Activated CD4-positive, alpha-beta T cell treated with anti-CD3 and anti-CD28 coated beads, Interleukin-2, amount 10 ng/mL, durations not matched to agents 7 days and 5 days (primary cell): ENCODE data around the gene KIAA1217. TPM values are rescaled to one million over a fixed set of nuclear protein-coding genes. Genes with fewer than 3 reads are reported as not detected.

Experiments
- CTCF ChIA-PET: fragments of 350-600 bp; sonication (Branson Sonifier 250); formaldehyde crosslinking; loops from one replicate; lab custom pipeline; 2021; ENCODE audit warnings: antibody characterized with exemption; lab: Charles Lee
- POLR2A ChIA-PET: fragments of 350-600 bp; sonication (Branson Sonifier 250); formaldehyde crosslinking; loops from one replicate; lab custom pipeline; 2021; ENCODE audit warnings: antibody characterized with exemption; lab: Charles Lee
- DNase-seq: peaks from one replicate; pipeline ENCODE4 v3.0.0-alpha.2; 2020
- H3K27ac Mint-ChIP-seq: one replicate; pipeline ENCODE4 v1.8.0; 2021; ENCODE audit warnings: mild to moderate bottlenecking, moderate library complexity, mixed read lengths
- H3K27me3 Mint-ChIP-seq: one replicate; pipeline ENCODE4 v1.8.0; 2021; ENCODE audit warnings: mixed read lengths
- H3K36me3 Mint-ChIP-seq: one replicate; pipeline ENCODE4 v1.8.0; 2021; ENCODE audit warnings: low read depth, mixed read lengths
- H3K4me1 Mint-ChIP-seq: one replicate; pipeline ENCODE4 v1.8.0; 2021; ENCODE audit warnings: mixed read lengths
- H3K4me3 Mint-ChIP-seq: one replicate; pipeline ENCODE4 v1.8.0; 2021; ENCODE audit warnings: mild to moderate bottlenecking, moderate library complexity, mixed read lengths
- H3K9me3 Mint-ChIP-seq: one replicate; pipeline ENCODE4 v1.8.0; 2021; ENCODE audit warnings: mixed read lengths
- total RNA-seq, 2 experiments: library from RNA; stranded (reverse); gene quantifications; one replicate each; pipeline ENCODE4 v1.2.3, GENCODE V29; 2021

The KIAA1217 gene
- total RNA-seq, 2 experiments from 2014 or later: 0.32 to 0.33 TPM

DNA sequence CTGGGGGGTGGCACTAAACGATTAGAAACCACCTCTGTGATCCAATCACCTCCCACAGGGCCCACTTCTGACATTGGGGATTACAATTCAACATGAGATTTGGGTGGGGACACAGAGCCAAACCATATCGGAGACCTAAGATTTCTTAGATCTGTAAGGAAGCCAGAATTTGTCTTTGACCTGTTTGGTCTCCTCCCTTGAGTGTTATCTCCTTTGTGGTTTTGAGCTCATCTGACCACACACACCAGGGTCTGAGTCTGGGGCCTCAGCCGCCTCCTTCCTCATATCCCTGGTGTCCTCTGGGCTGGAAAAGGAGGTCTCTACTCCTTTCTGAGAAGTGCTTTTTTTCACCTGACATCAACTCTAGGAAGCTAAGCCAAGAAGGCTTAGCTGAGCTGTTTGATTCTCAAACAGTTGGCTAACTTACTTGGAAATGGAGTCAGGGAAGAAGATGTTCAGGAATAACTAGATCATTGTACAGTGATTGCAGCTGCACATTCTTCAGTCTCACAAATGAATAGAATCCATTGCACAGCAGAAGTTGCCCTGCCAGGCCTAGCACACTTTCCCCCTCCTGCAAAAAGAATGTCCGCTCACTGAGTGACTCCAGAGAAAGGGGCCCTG lies 347.3 kb downstream of the KIAA1217 start:
- no peaks in the 10 kb centered on the region for H3K36me3 Mint-ChIP-seq
- no peaks in the 10 kb centered on the region for H3K27me3 Mint-ChIP-seq
- ChIA-PET CTCF (no interaction called here), POLR2A (no interaction called here)
- H3K4me3 Mint-ChIP-seq: no peak overlapping the region
- DNase-seq: no peak
- H3K4me1 Mint-ChIP-seq: peaks cover 7% of the 10 kb centered on the region
- H3K9me3 Mint-ChIP-seq: no peaks in the 10 kb centered on the region
- no peak overlapping the region for H3K27ac Mint-ChIP-seq

DNA sequence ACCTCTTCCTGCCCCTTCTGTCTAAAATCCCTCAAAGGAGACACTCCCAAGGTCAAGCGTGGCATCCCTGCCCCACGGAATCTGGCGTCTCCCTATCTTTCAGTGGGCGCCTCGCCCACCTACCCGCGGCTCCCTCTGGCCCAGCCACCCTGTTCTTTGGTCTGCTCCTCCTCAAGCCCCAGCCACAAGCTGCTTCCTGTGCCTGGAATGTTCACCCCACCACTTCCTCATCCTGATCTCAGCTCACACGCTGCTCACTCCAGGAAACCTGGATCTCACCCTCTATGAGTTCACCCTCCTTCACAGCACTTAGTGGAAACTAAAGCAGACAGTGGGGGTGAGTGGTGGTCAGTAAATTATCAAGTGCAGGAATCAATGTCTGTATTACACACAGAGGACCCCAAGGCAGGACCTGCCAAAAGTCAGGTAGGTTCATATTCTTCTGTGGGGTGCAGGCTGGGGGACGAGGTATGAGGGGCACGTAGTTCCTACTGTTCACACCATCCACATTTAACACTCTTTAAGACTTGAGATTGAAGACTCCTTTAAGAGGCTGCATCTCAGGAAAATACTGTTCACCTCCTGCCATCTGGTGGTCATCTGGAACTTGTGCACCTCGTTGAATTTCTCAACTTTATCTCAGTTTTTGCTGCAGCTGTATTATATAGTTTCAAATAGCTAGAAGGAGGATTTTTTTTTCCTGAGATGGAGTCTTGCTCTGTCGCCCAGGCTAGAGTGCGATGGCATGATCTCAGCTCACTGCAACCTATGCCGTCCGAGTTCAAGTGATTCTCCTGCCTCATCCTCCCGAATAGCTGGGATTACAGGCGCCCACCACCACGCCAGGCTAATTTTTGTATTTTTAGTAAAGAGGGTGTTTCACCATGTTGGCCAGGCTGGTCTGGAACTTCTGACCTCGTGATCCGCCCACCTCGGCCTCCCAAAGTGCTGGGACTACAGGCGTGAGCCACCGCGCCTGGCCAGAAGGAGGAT lies 348.1 kb downstream of the KIAA1217 start:
- DNase-seq: peak; percentile 58
- H3K36me3 Mint-ChIP-seq: no peaks in the 10 kb centered on the region
- H3K4me3 Mint-ChIP-seq: no peak overlapping the region
- CTCF ChIA-PET: interaction anchor here (1.0 kb wide), 1 partner anchor 61 kb away, joined by 3 read pairs; no protein-coding TSS in a partner anchor
- no peaks in the 10 kb centered on the region for H3K9me3 Mint-ChIP-seq
- no peaks in the 10 kb centered on the region for H3K27me3 Mint-ChIP-seq
- H3K4me1 Mint-ChIP-seq: peaks cover 7% of the 10 kb centered on the region
- POLR2A ChIA-PET: no interaction called here
- H3K27ac Mint-ChIP-seq: no peak overlapping the region

DNA sequence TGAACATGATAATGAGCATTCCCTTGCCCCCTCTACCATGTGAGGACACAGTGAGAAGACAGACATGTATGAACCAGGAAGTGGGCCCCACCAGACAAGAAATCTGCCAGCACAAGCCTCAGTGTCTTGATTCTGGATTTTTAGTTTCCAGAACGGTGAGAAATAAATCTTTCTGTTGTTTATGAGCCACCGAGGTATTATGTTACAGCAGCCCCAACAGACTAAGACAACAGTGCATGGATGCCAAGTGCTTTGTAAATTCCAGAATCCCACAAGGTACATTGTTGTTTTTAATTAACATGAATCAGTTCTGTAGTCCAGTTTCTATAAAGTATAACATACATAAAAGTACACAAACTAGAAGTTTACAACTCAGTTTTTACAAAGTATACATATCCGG lies 352.5 kb downstream of the KIAA1217 start:
- Mint-ChIP-seq H3K27ac (no peak overlapping the region), H3K4me1 (peaks cover 7% of the 10 kb centered on the region), H3K27me3 (no peaks in the 10 kb centered on the region), H3K36me3 (no peaks in the 10 kb centered on the region), H3K9me3 (no peaks in the 10 kb centered on the region), H3K4me3 (no peak overlapping the region)
- POLR2A ChIA-PET: no interaction called here
- no peak for DNase-seq
- CTCF ChIA-PET: no interaction called here

- CTCF ChIA-PET: no interaction called here
- H3K4me1 Mint-ChIP-seq: no peaks in the 10 kb centered on the region
- POLR2A ChIA-PET: no interaction called here
- H3K9me3 Mint-ChIP-seq: no peaks in the 10 kb centered on the region
- H3K27ac Mint-ChIP-seq: no peak overlapping the region
- no peak for DNase-seq
- H3K4me3 Mint-ChIP-seq: no peak overlapping the region
- no peaks in the 10 kb centered on the region for H3K27me3 Mint-ChIP-seq
- H3K36me3 Mint-ChIP-seq: no peaks in the 10 kb centered on the region
These were observed 359.1 kb downstream of the KIAA1217 start for GRCh38 chr10:24568042-24568441.

DNA sequence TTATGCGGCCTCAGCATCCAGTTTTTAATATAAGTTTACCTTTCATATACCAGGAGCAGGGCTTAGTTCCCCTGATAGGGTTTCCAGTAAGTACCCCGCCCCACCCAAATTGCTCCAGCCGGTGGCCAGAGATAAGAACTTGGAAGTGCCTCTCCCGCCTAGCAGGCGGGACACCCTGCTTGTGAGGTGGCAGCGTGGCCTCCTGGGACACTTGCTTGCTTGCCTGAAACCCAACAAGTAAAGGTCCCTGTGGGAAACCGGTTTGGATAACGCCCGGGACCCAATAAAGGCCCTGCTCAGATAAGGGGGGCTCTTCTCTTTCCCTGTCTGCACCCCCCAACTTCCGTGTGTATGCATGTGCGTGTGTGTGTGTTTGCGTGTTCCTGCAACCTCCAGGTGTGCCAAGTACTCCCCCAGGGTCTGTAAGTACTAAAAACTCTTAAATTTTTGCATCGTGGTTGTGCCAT lies 360.4 kb downstream of the KIAA1217 start:
- no peaks in the 10 kb centered on the region for H3K4me1 Mint-ChIP-seq
- H3K27me3 Mint-ChIP-seq: no peaks in the 10 kb centered on the region
- ChIA-PET CTCF (interaction anchor here (0.6 kb wide), 1 partner anchor 387 kb away, joined by 3 read pairs; no protein-coding TSS in a partner anchor), POLR2A (no interaction called here)
- no peak overlapping the region for H3K4me3 Mint-ChIP-seq
- no peaks in the 10 kb centered on the region for H3K36me3 Mint-ChIP-seq
- H3K27ac Mint-ChIP-seq: no peak overlapping the region
- H3K9me3 Mint-ChIP-seq: no peaks in the 10 kb centered on the region
- DNase-seq: no peak

- Mint-ChIP-seq H3K4me1 (peaks cover 3% of the 10 kb centered on the region), H3K4me3 (no peak overlapping the region), H3K36me3 (no peaks in the 10 kb centered on the region), H3K9me3 (no peaks in the 10 kb centered on the region), H3K27ac (no peak overlapping the region), H3K27me3 (no peaks in the 10 kb centered on the region)
- ChIA-PET CTCF (interaction anchor here (0.6 kb wide), 1 partner anchor 386 kb away, joined by 3 read pairs; no protein-coding TSS in a partner anchor), POLR2A (no interaction called here)
- no peak for DNase-seq
These were observed 361.1 kb downstream of the KIAA1217 start for GRCh38 chr10:24569828-24570657.

- no peaks in the 10 kb centered on the region for H3K36me3 Mint-ChIP-seq
- H3K4me1 Mint-ChIP-seq: peaks cover 9% of the 10 kb centered on the region
- no peak overlapping the region for H3K4me3 Mint-ChIP-seq
- POLR2A ChIA-PET: no interaction called here
- H3K27me3 Mint-ChIP-seq: peaks cover under 1% of the 10 kb centered on the region
- CTCF ChIA-PET: no interaction called here
- no peak for DNase-seq
- H3K27ac Mint-ChIP-seq: no peak overlapping the region
- H3K9me3 Mint-ChIP-seq: no peaks in the 10 kb centered on the region
These were observed 361.9 kb downstream of the KIAA1217 start for GRCh38 chr10:24570658-24571426.

DNA sequence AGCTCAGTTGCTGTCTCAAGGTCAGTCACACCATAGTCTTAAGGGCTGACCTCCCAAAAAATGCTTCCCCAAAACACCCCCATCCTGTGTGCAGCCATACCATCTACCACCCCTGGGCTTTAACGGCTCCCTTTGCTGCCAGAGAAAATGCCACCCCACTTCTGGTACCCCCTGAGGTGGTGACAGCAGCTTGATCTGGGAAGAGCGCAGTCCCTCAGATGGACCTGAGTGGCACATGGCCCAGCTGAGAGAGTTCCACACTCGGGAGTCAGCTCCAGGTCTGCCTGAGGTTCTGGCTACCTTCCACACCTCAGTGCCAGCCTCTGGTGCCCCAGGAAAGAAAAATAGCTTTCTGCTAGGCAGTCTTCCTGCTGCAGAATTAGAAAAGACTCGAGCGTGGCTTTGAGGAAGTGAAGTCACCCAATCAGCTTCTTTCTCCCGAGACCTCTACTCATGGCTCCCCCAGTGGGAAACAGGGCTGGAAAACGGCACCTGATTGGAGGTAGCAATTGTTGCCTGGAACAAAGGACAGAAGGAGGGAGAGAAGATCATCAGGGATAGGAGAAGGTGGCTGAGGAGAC lies 363.0 kb downstream of the KIAA1217 start:
- DNase-seq: no peak
- Mint-ChIP-seq H3K27me3 (peaks cover 8% of the 10 kb centered on the region), H3K4me1 (peaks cover 14% of the 10 kb centered on the region), H3K36me3 (no peaks in the 10 kb centered on the region), H3K9me3 (no peaks in the 10 kb centered on the region), H3K27ac (no peak overlapping the region), H3K4me3 (no peak overlapping the region)
- ChIA-PET CTCF (no interaction called here), POLR2A (no interaction called here)

GRCh38 chr10:24574161-24574560 lies 365.2 kb downstream of the KIAA1217 start:
- DNase-seq: no peak
- ChIA-PET POLR2A (no interaction called here), CTCF (no interaction called here)
- no peak overlapping the region for H3K4me3 Mint-ChIP-seq
- H3K27me3 Mint-ChIP-seq: peaks cover 11% of the 10 kb centered on the region
- H3K36me3 Mint-ChIP-seq: no peaks in the 10 kb centered on the region
- no peaks in the 10 kb centered on the region for H3K9me3 Mint-ChIP-seq
- peaks cover 14% of the 10 kb centered on the region for H3K4me1 Mint-ChIP-seq
- H3K27ac Mint-ChIP-seq: no peak overlapping the region

DNA sequence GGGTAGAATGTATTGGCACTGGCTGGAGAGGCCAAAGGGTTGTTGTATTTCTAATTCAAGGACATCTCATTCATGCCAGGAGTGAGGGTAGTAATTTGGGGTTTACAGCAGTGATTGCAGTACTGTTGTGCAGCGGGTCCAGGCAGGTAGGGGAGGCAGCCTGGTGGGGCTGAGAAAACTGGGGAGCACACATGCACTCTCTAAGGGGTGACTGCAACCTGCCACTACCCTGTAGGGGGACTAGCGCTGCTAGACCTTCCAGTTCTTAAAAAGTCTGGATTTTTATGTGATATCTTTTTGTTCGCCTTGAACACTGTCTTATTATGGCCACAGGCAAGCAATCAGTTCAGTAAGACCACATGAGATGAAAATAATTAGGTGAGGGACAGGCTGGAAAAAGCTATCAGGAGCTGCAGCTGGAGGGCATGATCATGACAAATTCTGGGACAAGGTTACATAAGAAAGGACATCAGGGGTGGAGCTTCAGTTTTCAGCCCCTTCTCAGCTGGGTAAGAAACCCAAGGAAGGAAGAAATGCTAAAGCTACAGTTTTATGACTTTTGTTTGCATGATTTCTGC lies 365.7 kb downstream of the KIAA1217 start:
- H3K9me3 Mint-ChIP-seq: no peaks in the 10 kb centered on the region
- peaks cover 11% of the 10 kb centered on the region for H3K27me3 Mint-ChIP-seq
- peaks cover 14% of the 10 kb centered on the region for H3K4me1 Mint-ChIP-seq
- ChIA-PET POLR2A (no interaction called here), CTCF (no interaction called here)
- no peak for DNase-seq
- H3K27ac Mint-ChIP-seq: no peak overlapping the region
- no peaks in the 10 kb centered on the region for H3K36me3 Mint-ChIP-seq
- no peak overlapping the region for H3K4me3 Mint-ChIP-seq

DNA sequence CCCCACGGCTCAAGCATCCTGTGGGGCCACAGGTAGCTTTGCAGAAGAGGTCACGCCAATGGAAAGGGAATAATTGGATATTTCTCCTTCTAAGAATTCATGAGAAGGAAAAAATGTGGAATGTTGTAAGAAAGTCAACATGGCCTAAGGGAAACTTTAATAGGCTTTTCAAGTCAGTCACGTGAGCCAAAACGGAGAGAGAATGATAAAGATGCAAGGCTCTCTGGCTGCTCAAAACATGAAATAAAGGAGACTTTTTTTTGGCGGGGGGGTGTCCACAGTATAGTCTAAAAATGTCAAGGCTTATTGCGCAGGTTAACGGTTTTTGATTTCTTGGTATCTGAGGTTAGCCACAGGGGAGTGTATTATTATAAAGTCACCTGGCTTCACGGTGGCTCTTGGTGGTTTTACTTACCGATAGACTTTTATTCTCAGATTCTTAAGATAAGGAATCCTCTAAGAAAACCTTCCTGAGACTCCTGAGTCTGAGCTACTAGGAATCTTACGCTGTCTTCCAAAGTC lies 366.6 kb downstream of the KIAA1217 start:
- peaks cover 14% of the 10 kb centered on the region for H3K4me1 Mint-ChIP-seq
- H3K36me3 Mint-ChIP-seq: no peaks in the 10 kb centered on the region
- no peak overlapping the region for H3K4me3 Mint-ChIP-seq
- peaks cover 11% of the 10 kb centered on the region for H3K27me3 Mint-ChIP-seq
- H3K9me3 Mint-ChIP-seq: no peaks in the 10 kb centered on the region
- POLR2A ChIA-PET: no interaction called here
- no peak overlapping the region for H3K27ac Mint-ChIP-seq
- CTCF ChIA-PET: no interaction called here
- no peak for DNase-seq
